Measurements from ENCODE around the gene SNU13.
A peak's percentile ranks its signal among the peaks of the same experiment; 100 is the strongest.
"Not testable (repeated sequence)": the region's sequence is repeated elsewhere in the genome, so short reads cannot be mapped to it uniquely, and the experiment has no call there.

The SNU13 gene

GRCh38 chr22:41682033-41682807, 6.4 kb downstream of the SNU13 start:
- DNase-seq (ENCODE audit: low read depth, low spot score) = peak; percentile 78

- DNase-seq (ENCODE audit: low read depth, low spot score) = no peak
Observed at GRCh38 chr22:41681616-41682015, 7.1 kb downstream of the SNU13 start.

GRCh38 chr22:41676134-41676533, 12.5 kb downstream of the SNU13 start:
- no peak for DNase-seq (ENCODE audit: low read depth, low spot score)

GRCh38 chr22:41674846-41675340, 13.8 kb downstream of the SNU13 start:
- no peak for DNase-seq (ENCODE audit: low read depth, low spot score)

DNA sequence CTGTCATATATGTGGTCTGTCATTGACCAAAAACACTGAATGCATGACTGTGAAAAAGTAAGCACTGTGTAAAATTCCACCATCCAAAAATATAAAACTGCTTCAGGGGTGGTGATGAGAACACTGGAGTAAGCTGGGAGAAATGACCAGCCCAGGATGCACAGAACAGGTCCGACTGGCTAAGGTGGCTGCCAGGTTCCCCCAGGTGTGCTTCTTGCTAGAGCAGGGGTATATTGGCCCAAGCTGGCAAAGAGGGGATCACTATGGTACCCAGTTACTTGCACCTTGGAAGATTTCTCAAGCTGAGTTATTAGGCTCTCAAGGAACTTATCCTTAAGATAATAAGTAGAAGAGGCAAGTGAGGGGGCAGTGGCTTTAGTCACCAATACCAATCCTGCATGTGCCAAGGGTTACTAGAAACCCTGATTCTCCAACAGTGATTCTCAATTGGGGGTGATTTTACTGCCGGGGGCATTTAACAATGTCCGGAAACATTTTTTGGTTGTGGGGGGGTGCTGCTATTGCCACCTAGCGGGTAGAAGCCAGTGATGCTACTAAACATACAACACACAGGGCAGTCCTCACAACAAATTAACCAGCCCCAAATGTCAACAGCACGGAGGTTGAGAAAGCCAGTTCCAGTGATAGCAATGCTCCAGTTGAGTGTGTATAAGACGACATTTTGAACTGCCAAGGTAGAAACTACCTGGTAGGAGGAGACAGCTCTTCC, 15.7 kb downstream of the SNU13 start:
- no peak for DNase-seq (ENCODE audit: low read depth, low spot score)

GRCh38 chr22:41672096-41672495, 16.6 kb downstream of the SNU13 start:
- DNase-seq (ENCODE audit: low read depth, low spot score) = not testable (repeated sequence)

- no peak for DNase-seq (ENCODE audit: low read depth, low spot score)
Observed at GRCh38 chr22:41668971-41669911, 19.4 kb downstream of the SNU13 start.

GRCh38 chr22:41664951-41665350, 23.7 kb downstream of the SNU13 start:
- no peak for DNase-seq (ENCODE audit: low read depth, low spot score)

GRCh38 chr22:41664490-41664889, 24.2 kb downstream of the SNU13 start:
- DNase-seq (ENCODE audit: low read depth, low spot score) = no peak

GRCh38 chr22:41663594-41663993, 25.1 kb downstream of the SNU13 start:
- DNase-seq (ENCODE audit: low read depth, low spot score) = not testable (repeated sequence)

DNA sequence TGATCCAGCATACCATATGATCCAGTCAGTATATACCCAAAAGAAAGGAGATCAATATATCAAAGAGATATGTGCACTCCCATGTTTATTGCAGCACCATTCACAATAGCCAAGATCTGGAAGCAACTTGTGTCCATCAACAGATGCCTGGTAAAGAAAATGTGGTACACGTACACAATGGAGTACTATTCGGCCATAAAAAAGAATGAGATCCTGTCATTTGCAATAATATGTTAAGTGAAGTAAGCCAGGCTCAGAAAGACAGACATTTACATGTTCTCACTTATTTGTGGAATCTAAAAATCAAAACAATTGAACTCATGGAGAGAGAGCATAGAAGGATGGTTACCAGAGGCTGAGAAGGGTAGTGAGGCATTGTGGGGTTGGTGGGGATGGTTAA, 27.0 kb downstream of the SNU13 start:
- DNase-seq (ENCODE audit: low read depth, low spot score) = no peak

- DNase-seq (ENCODE audit: low read depth, low spot score) = no peak
Observed at GRCh38 chr22:41661088-41661487, 27.6 kb downstream of the SNU13 start.

- DNase-seq (ENCODE audit: low read depth, low spot score) = no peak
Observed at GRCh38 chr22:41660416-41660815, 28.3 kb downstream of the SNU13 start.

GRCh38 chr22:41659941-41660340, 28.7 kb downstream of the SNU13 start:
- no peak for DNase-seq (ENCODE audit: low read depth, low spot score)

DNA sequence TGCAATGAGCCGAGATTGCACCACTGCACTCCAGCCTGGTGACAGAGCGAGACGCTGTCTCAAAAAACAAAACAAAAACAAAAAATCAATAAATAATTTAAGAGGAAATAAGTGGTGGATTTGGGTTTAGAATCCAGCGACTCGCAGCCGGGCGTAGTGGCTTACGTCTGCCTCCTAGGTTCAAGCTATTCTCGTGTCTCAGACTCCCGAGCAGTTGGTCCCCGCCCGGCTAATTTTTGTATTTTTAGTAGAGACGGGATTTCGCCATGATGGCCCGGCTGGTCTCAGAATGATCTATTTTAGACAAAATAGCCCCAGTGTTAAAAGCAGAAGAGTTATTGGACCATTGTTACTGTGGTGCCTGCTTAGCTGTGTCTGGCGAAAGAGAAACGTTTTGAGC, 29.8 kb downstream of the SNU13 start:
- no peak for DNase-seq (ENCODE audit: low read depth, low spot score)

GRCh38 chr22:41657709-41658108, 31.0 kb downstream of the SNU13 start:
- DNase-seq (ENCODE audit: low read depth, low spot score) = no peak

DNA sequence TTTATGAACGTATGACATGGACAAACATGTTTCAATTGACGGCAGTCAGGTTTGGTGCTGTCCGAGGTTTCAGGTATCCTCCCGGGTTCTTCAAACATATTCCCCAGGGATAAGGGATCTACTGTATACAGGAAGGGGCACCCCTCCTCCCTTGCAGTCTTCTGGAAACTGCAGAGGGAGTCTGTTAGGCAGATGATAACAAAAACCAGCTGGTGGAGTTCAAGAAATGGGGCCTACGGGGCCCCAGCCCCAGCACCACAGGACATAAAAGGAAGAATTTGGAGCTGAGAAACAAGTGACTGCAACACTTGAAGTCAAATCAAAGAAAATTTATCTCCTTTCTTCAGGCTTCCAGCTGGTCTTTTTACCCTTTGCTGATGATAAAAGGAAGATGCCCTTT, 32.1 kb downstream of the SNU13 start:
- DNase-seq (ENCODE audit: low read depth, low spot score) = no peak

- no peak for DNase-seq (ENCODE audit: low read depth, low spot score)
Observed at GRCh38 chr22:41654322-41654721, 34.3 kb downstream of the SNU13 start.

- DNase-seq (ENCODE audit: low read depth, low spot score) = no peak
Observed at GRCh38 chr22:41650821-41651220, 37.8 kb downstream of the SNU13 start.

GRCh38 chr22:41650229-41650628, 38.4 kb downstream of the SNU13 start:
- DNase-seq (ENCODE audit: low read depth, low spot score) = no peak

- no peak for DNase-seq (ENCODE audit: low read depth, low spot score)
Observed at GRCh38 chr22:41648432-41648831, 40.2 kb downstream of the SNU13 start.

- no peak for DNase-seq (ENCODE audit: low read depth, low spot score)
Observed at GRCh38 chr22:41647771-41648170, 40.9 kb downstream of the SNU13 start.
